ENCODE measurements around the gene FAM171A2.
A peak's percentile ranks its signal among the peaks of the same experiment; 100 is the strongest.

Gene FAM171A2

GRCh38 chr17:44380767-44381166, 17.1 kb upstream of the FAM171A2 start:
- TF ChIP-seq CTCF (IDR thresholded peaks at IDR 0.05; ENCODE audit: unreplicated experiment in 3 of 3) = no peak
- Mint-ChIP-seq H3K36me3 (ENCODE audit: low read depth) (no peaks in the 10 kb centered on the region), H3K4me1 (peaks cover 4% of the 10 kb centered on the region), H3K27ac (no peak overlapping the region), H3K9me3 (no peaks in the 10 kb centered on the region), H3K4me3 (no peak overlapping the region), H3K27me3 (ENCODE audit: low read depth) (peaks cover 29% of the 10 kb centered on the region)

GRCh38 chr17:44379887-44380286, 16.2 kb upstream of the FAM171A2 start:
- Mint-ChIP-seq H3K27ac (no peak overlapping the region), H3K27me3 (ENCODE audit: low read depth) (peaks cover 29% of the 10 kb centered on the region), H3K4me1 (peaks cover 4% of the 10 kb centered on the region), H3K9me3 (no peaks in the 10 kb centered on the region), H3K4me3 (no peak overlapping the region), H3K36me3 (ENCODE audit: low read depth) (no peaks in the 10 kb centered on the region)
- no peak for TF ChIP-seq CTCF (IDR thresholded peaks at IDR 0.05; ENCODE audit: unreplicated experiment in 3 of 3)

GRCh38 chr17:44378171-44378705, 14.6 kb upstream of the FAM171A2 start:
- peaks cover 4% of the 10 kb centered on the region for H3K4me1 Mint-ChIP-seq
- H3K4me3 Mint-ChIP-seq = no peak overlapping the region
- H3K27me3 Mint-ChIP-seq (ENCODE audit: low read depth) = peaks cover 19% of the 10 kb centered on the region
- H3K9me3 Mint-ChIP-seq = no peaks in the 10 kb centered on the region
- TF ChIP-seq CTCF (IDR thresholded peaks at IDR 0.05; ENCODE audit: unreplicated experiment in 3 of 3) = no peak
- no peaks in the 10 kb centered on the region for H3K36me3 Mint-ChIP-seq (ENCODE audit: low read depth)
- H3K27ac Mint-ChIP-seq = no peak overlapping the region

GRCh38 chr17:44376779-44377178, 13.1 kb upstream of the FAM171A2 start:
- TF ChIP-seq CTCF (IDR thresholded peaks at IDR 0.05; ENCODE audit: unreplicated experiment in 3 of 3) = no peak
- Mint-ChIP-seq H3K36me3 (ENCODE audit: low read depth) (no peaks in the 10 kb centered on the region), H3K27me3 (ENCODE audit: low read depth) (peaks cover 20% of the 10 kb centered on the region), H3K4me3 (no peak overlapping the region), H3K4me1 (peaks cover 4% of the 10 kb centered on the region), H3K9me3 (no peaks in the 10 kb centered on the region), H3K27ac (no peak overlapping the region)

GRCh38 chr17:44376124-44376523, 12.5 kb upstream of the FAM171A2 start:
- H3K27ac Mint-ChIP-seq = no peak overlapping the region
- no peaks in the 10 kb centered on the region for H3K36me3 Mint-ChIP-seq (ENCODE audit: low read depth)
- TF ChIP-seq CTCF (IDR thresholded peaks at IDR 0.05; ENCODE audit: unreplicated experiment in 3 of 3) = peak in 2 of 3 experiments; percentile 29 to 48
- H3K27me3 Mint-ChIP-seq (ENCODE audit: low read depth) = peaks cover 22% of the 10 kb centered on the region
- no peak overlapping the region for H3K4me3 Mint-ChIP-seq
- peaks cover 4% of the 10 kb centered on the region for H3K4me1 Mint-ChIP-seq
- H3K9me3 Mint-ChIP-seq = no peaks in the 10 kb centered on the region

- H3K4me1 Mint-ChIP-seq = peaks cover 4% of the 10 kb centered on the region
- no peak overlapping the region for H3K27ac Mint-ChIP-seq
- H3K36me3 Mint-ChIP-seq (ENCODE audit: low read depth) = no peaks in the 10 kb centered on the region
- H3K27me3 Mint-ChIP-seq (ENCODE audit: low read depth) = peaks cover 22% of the 10 kb centered on the region
- H3K4me3 Mint-ChIP-seq = no peak overlapping the region
- no peak for TF ChIP-seq CTCF (IDR thresholded peaks at IDR 0.05; ENCODE audit: unreplicated experiment in 3 of 3)
- no peaks in the 10 kb centered on the region for H3K9me3 Mint-ChIP-seq
Observed at GRCh38 chr17:44375196-44376017, 11.8 kb upstream of the FAM171A2 start.
